Trophoblast cell (in vitro differentiated cells and primary cell): Measurements from ENCODE around the gene PHOSPHO2.

Source experiments
- DNase-seq, 2 donors: peaks; one replicate each; pipeline ENCODE4 v3.0.0-alpha.2; 2016
- H2AFZ ChIP-seq: 2 replicates; pipeline ENCODE4 v1.6.1; 2013; ENCODE audit warnings: low read length, moderate library complexity, mild to moderate bottlenecking; ENCODE audit not compliant: insufficient read depth, poor library complexity
- H2AK5ac ChIP-seq: 2 replicates; pipeline ENCODE4 v1.6.1; 2013; ENCODE audit warnings: mild to moderate bottlenecking, low read length
- H2BK120ac ChIP-seq: 2 replicates; pipeline ENCODE4 v1.6.1; 2013; ENCODE audit warnings: low read length, mild to moderate bottlenecking, moderate library complexity; ENCODE audit not compliant: insufficient read depth, poor library complexity
- H2BK12ac ChIP-seq: 2 replicates; pipeline ENCODE4 v1.6.1; 2013; ENCODE audit warnings: mild to moderate bottlenecking, low read length, moderate library complexity
- H2BK5ac ChIP-seq: 2 replicates; pipeline ENCODE4 v1.6.1; 2013; ENCODE audit warnings: low read length, low read depth, moderate library complexity, mild to moderate bottlenecking; ENCODE audit not compliant: poor library complexity
- H3K14ac ChIP-seq: 2 replicates; pipeline ENCODE4 v1.6.1; 2013; ENCODE audit warnings: mild to moderate bottlenecking, low read length
- H3K18ac ChIP-seq: 2 replicates; pipeline ENCODE4 v1.6.1; 2013; ENCODE audit warnings: mild to moderate bottlenecking, low read length
- H3K23ac ChIP-seq: 2 replicates; pipeline ENCODE4 v1.6.1; 2013; ENCODE audit warnings: low read length
- H3K27ac ChIP-seq: 2 replicates; pipeline ENCODE4 v1.5.1; 2013; ENCODE audit warnings: low read depth, mild to moderate bottlenecking, inconsistent platforms, low read length, moderate library complexity
- H3K27me3 ChIP-seq: 2 replicates; pipeline ENCODE4 v1.6.1; 2013; ENCODE audit warnings: inconsistent platforms, mild to moderate bottlenecking, low read length, moderate library complexity; ENCODE audit not compliant: insufficient read depth
- H3K36me3 ChIP-seq, 2 experiments: 1 replicate in 1 of 2; 2 replicates in 1 of 2; pipeline ENCODE4 v1.6.1; 2013; ENCODE audit warnings: low read length in 2 of 2, mild to moderate bottlenecking in 2 of 2, moderate library complexity in 1 of 2; ENCODE audit not compliant: insufficient read depth in 2 of 2, control insufficient read depth in 1 of 2
- H3K4ac ChIP-seq: 2 replicates; pipeline ENCODE4 v1.6.1; 2013; ENCODE audit warnings: low read depth, mild to moderate bottlenecking, low read length, moderate library complexity
- H3K4me1 ChIP-seq, 2 experiments: 1 replicate in 1 of 2; 2 replicates in 1 of 2; pipeline ENCODE4 v1.6.1; 2013; ENCODE audit warnings: low read length in 2 of 2, mild to moderate bottlenecking in 2 of 2, moderate library complexity in 1 of 2; ENCODE audit not compliant: insufficient read depth in 2 of 2, control insufficient read depth in 1 of 2
- H3K4me2 ChIP-seq: 2 replicates; pipeline ENCODE4 v1.6.1; 2013; ENCODE audit warnings: inconsistent platforms, mild to moderate bottlenecking, low read length, moderate library complexity
- H3K4me3 ChIP-seq: 2 replicates; pipeline ENCODE4 v1.5.1; 2013; ENCODE audit warnings: mild to moderate bottlenecking, low read depth, low read length, inconsistent platforms
- H3K79me1 ChIP-seq: one replicate; pipeline ENCODE4 v1.6.1; 2013; ENCODE audit warnings: low read length
- H3K79me2 ChIP-seq: 2 replicates; pipeline ENCODE4 v1.6.1; 2013; ENCODE audit warnings: low read length, mild to moderate bottlenecking; ENCODE audit not compliant: control insufficient read depth, insufficient read depth, poor library complexity
- H3K9ac ChIP-seq: 2 replicates; pipeline ENCODE4 v1.6.1; 2013; ENCODE audit warnings: mild to moderate bottlenecking, low read length
- H3K9me3 ChIP-seq: 2 replicates; pipeline ENCODE4 v1.6.1; 2013; ENCODE audit warnings: low read depth, mild to moderate bottlenecking, control low read depth, inconsistent platforms, low read length; ENCODE audit not compliant: insufficient read depth
- H4K12ac ChIP-seq: 2 replicates; pipeline ENCODE4 v1.6.1; 2013; ENCODE audit warnings: low read depth, mild to moderate bottlenecking, low read length, moderate library complexity
- H4K8ac ChIP-seq: 2 replicates; pipeline ENCODE4 v1.6.1; 2013; ENCODE audit warnings: low read depth, mild to moderate bottlenecking, low read length, moderate library complexity
- H4K91ac ChIP-seq: one replicate; pipeline ENCODE4 v1.6.1; 2013; ENCODE audit warnings: low read depth, mild to moderate bottlenecking, low read length, moderate library complexity
- WGBS: extraction: QIAGEN DNeasy Blood & Tissue Kit; methylation state at CpG from one replicate; pipeline ENCODE4 v1.1.7; 2013; ENCODE audit warnings: missing lambda C conversion rate; ENCODE audit not compliant: insufficient read length, insufficient coverage; ENCODE audit errors: extremely low coverage; 5-methylcytosine and 5-hydroxymethylcytosine counted together

The PHOSPHO2 gene

GRCh38 chr2:169709331-169709730, 15.1 kb downstream of the PHOSPHO2 start:
- no peak overlapping the region for H3K4me3 ChIP-seq
- no peak overlapping the region for H3K27ac ChIP-seq
- H3K27me3 ChIP-seq, result no peaks in the 10 kb centered on the region
- no peak overlapping the region for H3K14ac ChIP-seq
- no peak overlapping the region for H2BK5ac ChIP-seq
- H3K4me1 ChIP-seq, result no peaks in the 10 kb centered on the region
- H3K4ac ChIP-seq, result no peak overlapping the region
- no peak overlapping the region for H4K12ac ChIP-seq
- no peak overlapping the region for H3K23ac ChIP-seq
- no peak overlapping the region for H2BK12ac ChIP-seq
- peaks cover 3 to 5% of the 10 kb centered on the region in 2 experiments for H3K36me3 ChIP-seq
- H3K4me2 ChIP-seq, result no peak overlapping the region
- no peaks in the 10 kb centered on the region for H3K79me2 ChIP-seq
- no peak overlapping the region for H2BK120ac ChIP-seq
- no peak overlapping the region for H2AFZ ChIP-seq
- no peak for DNase-seq
- WGBS, result no CpG with 5 or more reads among the region's 1 CpG
- H3K18ac ChIP-seq, result no peak overlapping the region
- H4K8ac ChIP-seq, result no peak overlapping the region
- H3K9ac ChIP-seq, result no peak overlapping the region
- no peak overlapping the region for H2AK5ac ChIP-seq
- H3K79me1 ChIP-seq, result no peaks in the 10 kb centered on the region
- H3K9me3 ChIP-seq, result no peaks in the 10 kb centered on the region
- H4K91ac ChIP-seq, result no peak overlapping the region

GRCh38 chr2:169709981-169710380, 15.7 kb downstream of the PHOSPHO2 start:
- Histone ChIP-seq H4K8ac (no peak overlapping the region), H3K4ac (no peak overlapping the region), H2AK5ac (no peak overlapping the region), H4K12ac (no peak overlapping the region), H3K27ac (no peak overlapping the region), H3K9me3 (no peaks in the 10 kb centered on the region), H3K4me2 (no peak overlapping the region), H3K23ac (no peak overlapping the region), H3K9ac (no peak overlapping the region), H3K14ac (no peak overlapping the region), H3K4me3 (no peak overlapping the region), H3K79me2 (no peaks in the 10 kb centered on the region), H4K91ac (no peak overlapping the region), H2BK5ac (no peak overlapping the region), H3K18ac (no peak overlapping the region), H2BK12ac (no peak overlapping the region), H3K27me3 (no peaks in the 10 kb centered on the region), H3K4me1 (no peaks in the 10 kb centered on the region), H2AFZ (no peak overlapping the region), H3K79me1 (no peaks in the 10 kb centered on the region), H2BK120ac (no peak overlapping the region), H3K36me3 (peaks cover 3 to 5% of the 10 kb centered on the region in 2 experiments)
- no CpG with 5 or more reads among the region's 1 CpG for WGBS
- DNase-seq, result no peak

DNA sequence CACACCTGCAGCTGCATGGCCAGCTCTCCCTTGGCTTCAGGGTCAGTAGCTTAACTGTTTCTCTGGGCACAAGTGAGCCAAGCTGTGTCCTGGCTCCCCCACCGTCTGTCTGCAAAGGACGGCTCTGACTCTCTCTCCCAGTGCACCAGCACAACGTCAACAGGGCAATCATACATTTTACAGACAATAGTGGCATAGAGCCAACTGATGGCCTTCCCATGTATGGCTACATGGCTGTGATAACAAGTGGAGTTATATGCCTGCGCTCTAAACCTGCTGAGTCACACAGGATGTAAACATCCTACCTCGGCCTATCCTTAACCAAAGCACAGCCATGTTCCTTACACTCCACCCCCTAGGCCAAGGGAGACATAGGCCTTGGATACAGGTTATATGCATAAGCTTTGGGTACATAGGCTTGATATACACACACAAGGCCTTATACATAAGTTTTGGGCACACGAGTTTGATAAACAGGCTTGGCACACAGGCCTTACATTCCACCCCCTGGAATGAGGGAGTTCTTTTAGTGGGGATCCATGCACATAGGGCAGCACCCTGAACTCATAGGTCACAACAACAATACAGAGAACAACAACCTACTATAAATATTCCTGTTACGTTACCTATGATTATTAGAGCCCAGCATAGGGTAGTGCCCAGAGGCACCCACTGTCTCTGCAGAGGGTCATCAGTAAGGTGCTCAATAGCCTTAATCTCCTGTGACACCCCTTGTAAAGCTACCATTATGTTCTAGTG, 17.7 kb downstream of the PHOSPHO2 start:
- Histone ChIP-seq H3K18ac (no peak overlapping the region), H2BK12ac (no peak overlapping the region), H2BK120ac (no peak overlapping the region), H3K4me1 (peaks cover 0 to 2% of the 10 kb centered on the region in 2 experiments), H3K9ac (no peak overlapping the region), H3K9me3 (no peaks in the 10 kb centered on the region), H3K27me3 (no peaks in the 10 kb centered on the region), H3K4me3 (no peak overlapping the region), H3K4me2 (no peak overlapping the region), H3K79me2 (no peaks in the 10 kb centered on the region), H2BK5ac (no peak overlapping the region), H3K79me1 (no peaks in the 10 kb centered on the region), H4K12ac (no peak overlapping the region), H2AFZ (no peak overlapping the region), H3K4ac (no peak overlapping the region), H3K23ac (no peak overlapping the region), H3K36me3 (peaks cover 3 to 5% of the 10 kb centered on the region in 2 experiments), H3K27ac (no peak overlapping the region), H4K91ac (no peak overlapping the region), H3K14ac (no peak overlapping the region), H4K8ac (no peak overlapping the region), H2AK5ac (no peak overlapping the region)
- whole genome bisulfite sequencing, result no CpG with 5 or more reads among the region's 7 CpGs
- no peak for DNase-seq

DNA sequence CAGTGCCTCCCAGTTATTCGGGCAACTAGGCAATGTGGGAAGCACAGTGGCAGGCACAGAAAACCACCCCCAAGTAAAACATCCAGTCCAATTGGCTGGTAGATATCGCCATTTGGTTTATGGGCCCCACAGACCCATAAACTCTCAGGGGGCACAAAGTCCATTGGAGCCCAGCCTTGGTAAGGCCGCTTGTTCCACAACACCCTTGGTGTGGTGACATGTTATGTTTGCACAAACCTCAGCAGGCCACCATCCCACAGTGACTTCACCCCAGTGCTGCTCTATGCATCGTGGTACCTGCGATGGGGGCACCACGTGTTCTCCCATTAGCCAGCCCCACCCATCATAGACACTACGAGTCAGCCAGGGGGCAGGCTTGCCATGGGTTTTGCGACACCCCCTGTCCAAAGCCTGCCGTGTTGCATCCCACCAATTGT, 18.5 kb downstream of the PHOSPHO2 start:
- Histone ChIP-seq H3K9me3 (no peaks in the 10 kb centered on the region), H4K91ac (no peak overlapping the region), H3K4ac (no peak overlapping the region), H3K79me1 (no peaks in the 10 kb centered on the region), H4K8ac (no peak overlapping the region), H3K4me1 (peaks cover 0 to 3% of the 10 kb centered on the region in 2 experiments), H3K36me3 (peaks cover 3 to 5% of the 10 kb centered on the region in 2 experiments), H2AK5ac (no peak overlapping the region), H2BK120ac (no peak overlapping the region), H3K79me2 (no peaks in the 10 kb centered on the region), H2AFZ (no peak overlapping the region), H3K4me2 (no peak overlapping the region), H3K18ac (no peak overlapping the region), H2BK5ac (no peak overlapping the region), H4K12ac (no peak overlapping the region), H3K23ac (no peak overlapping the region), H2BK12ac (no peak overlapping the region), H3K14ac (no peak overlapping the region), H3K27me3 (no peaks in the 10 kb centered on the region), H3K27ac (no peak overlapping the region), H3K9ac (no peak overlapping the region), H3K4me3 (no peak overlapping the region)
- DNase-seq, result no peak
- no CpG with 5 or more reads among the region's 9 CpGs for WGBS
